Loucy (cell line): ENCODE data around the gene VAMP1.
"Not testable (repeated sequence)": the region's sequence is repeated elsewhere in the genome, so short reads cannot be mapped to it uniquely, and the experiment has no call there.

Experiments
- H2AFZ ChIP-seq: fragments of 200-600 bp; sonication (generic); 2 replicates; pipeline ENCODE4 v1.6.0; 2016; ENCODE audit warnings: antibody characterized with exemption, mild to moderate bottlenecking, low read length, moderate library complexity
- H3F3A ChIP-seq: fragments of 200-600 bp; 2 replicates; pipeline ENCODE4 v1.6.0; 2016; ENCODE audit warnings: antibody characterized with exemption, low read depth, mild to moderate bottlenecking
- H3K27me3 ChIP-seq: fragments of 200-600 bp; sonication (generic); 2 replicates; pipeline ENCODE4 v1.6.1; 2014; ENCODE audit warnings: low read length, mild to moderate bottlenecking; ENCODE audit not compliant: insufficient read depth, poor library complexity, severe bottlenecking
- H3K36me3 ChIP-seq: fragments of 200-600 bp; sonication (generic); 2 replicates; pipeline ENCODE4 v1.6.1; 2016; ENCODE audit warnings: low read length; ENCODE audit not compliant: insufficient read depth
- H3K4me1 ChIP-seq: fragments of 200-600 bp; sonication (generic); 2 replicates; pipeline ENCODE4 v1.5.1; 2014; ENCODE audit warnings: low read length, mild to moderate bottlenecking; ENCODE audit not compliant: insufficient read depth, poor library complexity, severe bottlenecking
- H3K4me2 ChIP-seq: fragments of 200-600 bp; sonication (generic); 2 replicates; pipeline ENCODE4 v1.6.0; 2014; ENCODE audit warnings: antibody characterized with exemption, low read length, low read depth, mild to moderate bottlenecking; ENCODE audit not compliant: poor library complexity, severe bottlenecking
- H3K4me3 ChIP-seq: fragments of 200-600 bp; sonication (generic); 2 replicates; pipeline ENCODE4 v1.5.1; 2014; ENCODE audit warnings: low read length, mild to moderate bottlenecking, mixed read lengths; ENCODE audit not compliant: poor library complexity, severe bottlenecking
- H3K79me2 ChIP-seq: fragments of 200-600 bp; sonication (generic); 2 replicates; pipeline ENCODE4 v1.6.1; 2014; ENCODE audit warnings: low read length; ENCODE audit not compliant: insufficient read depth
- H3K9ac ChIP-seq: fragments of 200-600 bp; sonication (generic); 2 replicates; pipeline ENCODE4 v1.6.0; 2014; ENCODE audit warnings: mild to moderate bottlenecking, low read depth, low read length, moderate library complexity; ENCODE audit not compliant: poor library complexity, severe bottlenecking
- H3K9me2 ChIP-seq: fragments of 200-600 bp; sonication (generic); replicated peaks from 2 replicates; pipeline ENCODE4 v1.6.1; 2016; ENCODE audit warnings: low read depth, low read length, mixed read lengths
- H3K9me3 ChIP-seq: fragments of 200-600 bp; sonication (generic); 2 replicates; pipeline ENCODE4 v1.6.1; 2014; ENCODE audit warnings: mild to moderate bottlenecking, antibody characterized with exemption, low read length, low read depth; ENCODE audit not compliant: insufficient read depth
- H4K20me1 ChIP-seq: fragments of 200-600 bp; sonication (generic); 2 replicates; pipeline ENCODE4 v1.6.0; 2014; ENCODE audit warnings: antibody characterized with exemption, low read length, mild to moderate bottlenecking; ENCODE audit not compliant: insufficient read depth, poor library complexity, severe bottlenecking
- CTCF ChIP-seq: fragments of 200-600 bp; sonication (generic); conservative IDR thresholded peaks from 2 replicates; pipeline ENCODE4 v1.5.1; 2014; ENCODE audit warnings: mild to moderate bottlenecking, antibody characterized with exemption, low read length
- EZH2phosphoT487 ChIP-seq: fragments of 200-600 bp; IDR thresholded peaks from 2 replicates; pipeline ENCODE4 v1.6.1; 2018; ENCODE audit warnings: antibody characterized with exemption, mild to moderate bottlenecking, moderate library complexity, borderline replicate concordance

VAMP1 gene

DNA sequence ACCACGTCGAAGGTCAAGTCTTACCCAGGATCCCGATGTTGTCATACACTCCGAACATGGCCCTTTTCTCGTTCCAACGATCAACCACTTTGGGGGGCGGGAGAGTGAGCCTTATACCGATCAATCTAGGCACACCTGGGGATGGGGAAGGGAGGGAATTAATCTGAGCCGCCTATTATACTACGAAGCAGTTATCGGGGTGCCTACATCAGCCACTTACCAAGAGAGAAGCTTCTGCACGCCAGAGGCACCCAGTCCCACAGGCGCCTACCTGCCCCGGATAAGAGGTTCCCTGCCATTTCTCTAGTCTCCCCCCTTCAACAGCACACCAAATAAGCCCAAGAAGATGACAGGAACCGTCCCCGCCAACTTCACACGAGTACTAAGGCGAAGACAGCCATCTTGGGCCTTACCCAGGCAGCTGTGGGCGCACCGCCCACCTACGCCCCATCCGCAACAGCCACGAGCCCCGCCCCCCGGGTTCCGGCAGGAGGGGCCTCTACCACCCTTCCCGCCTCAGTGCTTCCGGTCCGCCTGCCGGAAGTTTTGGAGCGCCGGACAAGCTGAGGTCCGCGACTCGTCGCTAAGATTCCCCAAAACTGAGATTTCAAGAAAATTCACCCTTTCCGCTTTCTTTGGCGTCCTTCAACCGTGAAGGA, 22.5 kb upstream of the VAMP1 start, which contains the start of gene MRPL51:
Gene MRPL51 (minus strand): TSS at position 425 of the 659 bp plus-strand sequence. CDS start 126 bp downstream, at position 299.
- Histone ChIP-seq H3K4me2 (peak within 1 kb of the TSS; percentile 93), H3K9ac (peak within 1 kb of the TSS; percentile 98), H3K27me3 (no peaks in the 10 kb centered on the region), H3K36me3 (peaks cover 20% of the 10 kb centered on the region; the same call in 1 of the 2 replicates), H3F3A (peaks cover 13% of the 10 kb centered on the region), H4K20me1 (peaks cover 31% of the 10 kb centered on the region), H3K4me3 (peak within 1 kb of the TSS; percentile 91), H2AFZ (peak within 1 kb of the TSS; percentile 56), H3K9me3 (no peaks in the 10 kb centered on the region), H3K4me1 (peaks cover 36% of the 10 kb centered on the region), H3K79me2 (peaks cover 54% of the 10 kb centered on the region), H3K9me2 (no peaks in the 10 kb centered on the region)
- TF ChIP-seq EZH2phosphoT487 = no peak
- no peak for TF ChIP-seq CTCF

- peaks cover 25% of the 10 kb centered on the region for H4K20me1 ChIP-seq
- H3F3A ChIP-seq = peaks cover 13% of the 10 kb centered on the region
- not testable (repeated sequence) for H3K27me3 ChIP-seq, H3K4me2 ChIP-seq, H3K9me2 ChIP-seq, H2AFZ ChIP-seq, H3K9me3 ChIP-seq, H3K4me3 ChIP-seq, H3K9ac ChIP-seq
- peaks cover 12% of the 10 kb centered on the region; the same call in 1 of the 2 replicates for H3K36me3 ChIP-seq
- H3K4me1 ChIP-seq = peaks cover 18% of the 10 kb centered on the region
- peaks cover 31% of the 10 kb centered on the region for H3K79me2 ChIP-seq
These were observed 20.2 kb upstream of the VAMP1 start for GRCh38 chr12:6490673-6491072.

GRCh38 chr12:6489449-6489848, 19.0 kb upstream of the VAMP1 start:
- no peak for TF ChIP-seq CTCF
- no peak for TF ChIP-seq EZH2phosphoT487
- peaks cover 10% of the 10 kb centered on the region for H3K4me1 ChIP-seq
- no peak overlapping the region for H2AFZ ChIP-seq
- peaks cover 9% of the 10 kb centered on the region; the same call in 1 of the 2 replicates for H3K36me3 ChIP-seq
- H3K79me2 ChIP-seq = peaks cover 19% of the 10 kb centered on the region
- H4K20me1 ChIP-seq = peaks cover 13% of the 10 kb centered on the region
- H3K4me3 ChIP-seq = no peak overlapping the region
- H3K27me3 ChIP-seq = no peaks in the 10 kb centered on the region
- H3K9me3 ChIP-seq = no peaks in the 10 kb centered on the region
- H3K9ac ChIP-seq = no peak overlapping the region
- H3K4me2 ChIP-seq = no peak overlapping the region
- H3F3A ChIP-seq = peaks cover 10% of the 10 kb centered on the region
- no peaks in the 10 kb centered on the region for H3K9me2 ChIP-seq

- Histone ChIP-seq H3K9me2 (no peaks in the 10 kb centered on the region), H3K27me3 (no peaks in the 10 kb centered on the region), H3K79me2 (peaks cover 18% of the 10 kb centered on the region), H4K20me1 (peaks cover 13% of the 10 kb centered on the region), H3K36me3 (peaks cover 9% of the 10 kb centered on the region; the same call in 1 of the 2 replicates), H3F3A (peaks cover under 1% of the 10 kb centered on the region), H2AFZ (no peak overlapping the region), H3K4me1 (peaks cover 10% of the 10 kb centered on the region), H3K9me3 (no peaks in the 10 kb centered on the region), H3K4me3 (no peak overlapping the region), H3K4me2 (no peak overlapping the region), H3K9ac (no peak overlapping the region)
- TF ChIP-seq EZH2phosphoT487 (no peak), CTCF (no peak)
These were observed 17.8 kb upstream of the VAMP1 start for GRCh38 chr12:6488240-6488639.
